Measurements from ENCODE around the gene VWA8. TPM values are rescaled to one million over a fixed set of nuclear protein-coding genes. Genes with fewer than 3 reads are reported as not detected.
"Not testable (repeated sequence)": the region's sequence is repeated elsewhere in the genome, so short reads cannot be mapped to it uniquely, and the experiment has no call there.

The VWA8 gene
- polyA plus RNA-seq, 1 donor from 2014 or later, result 3.7 TPM

GRCh38 chr13:41976476-41976875 is 15.6 kb upstream of the VWA8 start:
- peaks cover 0 to 7% (median 4%) of the 10 kb centered on the region in 3 donors for H3K4me1 Mint-ChIP-seq
- no peaks in the 10 kb centered on the region for H3K36me3 Mint-ChIP-seq
- no peaks in the 10 kb centered on the region for H3K27me3 Mint-ChIP-seq
- no peak overlapping the region for H3K4me3 Mint-ChIP-seq
- H3K9me3 Mint-ChIP-seq, result no peaks in the 10 kb centered on the region
- no peak overlapping the region for H3K27ac Mint-ChIP-seq

- no peak overlapping the region for H3K4me3 Mint-ChIP-seq
- H3K27me3 Mint-ChIP-seq, result no peaks in the 10 kb centered on the region
- no peaks in the 10 kb centered on the region for H3K9me3 Mint-ChIP-seq
- H3K27ac Mint-ChIP-seq, result no peak overlapping the region
- H3K36me3 Mint-ChIP-seq, result no peaks in the 10 kb centered on the region
- H3K4me1 Mint-ChIP-seq, result peaks cover 0 to 8% (median 4%) of the 10 kb centered on the region in 3 donors
These were observed 13.5 kb upstream of the VWA8 start for GRCh38 chr13:41974262-41974900.

DNA sequence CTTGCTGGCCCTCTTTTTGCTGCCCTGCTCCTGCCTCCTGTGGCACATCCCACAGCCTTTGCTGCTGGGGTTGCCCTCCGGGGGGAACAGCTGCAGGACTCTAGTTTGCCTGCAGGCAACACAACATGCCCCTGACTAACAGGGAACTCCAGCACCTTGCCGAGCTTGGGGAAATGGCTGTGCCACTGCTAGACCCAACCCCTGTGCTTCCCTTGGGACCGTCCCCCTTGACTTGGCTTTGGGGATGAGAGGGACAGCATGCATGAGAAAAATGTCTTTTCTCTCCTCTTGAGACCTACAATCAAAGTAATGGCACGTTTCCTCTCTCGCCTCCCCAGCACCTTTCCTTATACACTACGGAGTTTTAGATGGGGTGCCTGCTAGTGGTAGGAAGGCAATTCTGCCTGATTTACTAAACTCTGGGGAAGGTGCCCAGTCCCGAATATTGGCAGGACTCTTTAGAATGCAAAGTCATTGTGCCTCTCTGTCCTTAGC is 12.4 kb upstream of the VWA8 start:
- peaks cover 0 to 8% (median 4%) of the 10 kb centered on the region in 3 donors for H3K4me1 Mint-ChIP-seq
- H3K27ac Mint-ChIP-seq, result no peak overlapping the region
- H3K4me3 Mint-ChIP-seq, result no peak overlapping the region
- H3K27me3 Mint-ChIP-seq, result no peaks in the 10 kb centered on the region
- H3K9me3 Mint-ChIP-seq, result peaks cover 0 to 2% (median 0%) of the 10 kb centered on the region in 3 donors
- H3K36me3 Mint-ChIP-seq, result no peaks in the 10 kb centered on the region

DNA sequence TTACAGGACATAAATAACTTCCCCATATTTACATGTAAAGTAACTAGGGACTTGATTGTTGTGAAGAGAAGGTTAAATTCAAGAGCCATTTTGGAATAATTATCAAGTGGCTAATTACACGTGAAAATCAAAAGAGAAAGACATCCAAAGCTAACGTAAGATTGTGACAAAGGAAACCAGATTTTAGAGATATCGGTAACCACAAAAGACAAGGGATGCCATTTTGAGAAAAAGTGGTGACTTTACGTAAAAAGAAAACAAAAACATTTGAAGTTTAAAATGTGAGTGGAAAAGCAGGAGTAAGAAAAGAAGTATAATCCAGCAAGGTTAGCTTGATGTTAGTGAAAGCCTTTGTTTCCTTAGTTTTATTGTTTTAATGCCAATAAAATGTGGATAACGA is 10.9 kb upstream of the VWA8 start:
- H3K4me1 Mint-ChIP-seq, result peaks cover 0 to 1% (median 0%) of the 10 kb centered on the region in 3 donors
- no peaks in the 10 kb centered on the region for H3K27me3 Mint-ChIP-seq
- no peak overlapping the region for H3K4me3 Mint-ChIP-seq
- H3K27ac Mint-ChIP-seq, result no peak overlapping the region
- H3K36me3 Mint-ChIP-seq, result no peaks in the 10 kb centered on the region
- peaks cover 0 to 2% (median 0%) of the 10 kb centered on the region in 3 donors for H3K9me3 Mint-ChIP-seq

- no peak overlapping the region for H3K27ac Mint-ChIP-seq
- no peaks in the 10 kb centered on the region for H3K36me3 Mint-ChIP-seq
- peaks cover 0 to 1% (median 0%) of the 10 kb centered on the region in 3 donors for H3K4me1 Mint-ChIP-seq
These were observed 10.0 kb upstream of the VWA8 start for GRCh38 chr13:41970918-41971317.

DNA sequence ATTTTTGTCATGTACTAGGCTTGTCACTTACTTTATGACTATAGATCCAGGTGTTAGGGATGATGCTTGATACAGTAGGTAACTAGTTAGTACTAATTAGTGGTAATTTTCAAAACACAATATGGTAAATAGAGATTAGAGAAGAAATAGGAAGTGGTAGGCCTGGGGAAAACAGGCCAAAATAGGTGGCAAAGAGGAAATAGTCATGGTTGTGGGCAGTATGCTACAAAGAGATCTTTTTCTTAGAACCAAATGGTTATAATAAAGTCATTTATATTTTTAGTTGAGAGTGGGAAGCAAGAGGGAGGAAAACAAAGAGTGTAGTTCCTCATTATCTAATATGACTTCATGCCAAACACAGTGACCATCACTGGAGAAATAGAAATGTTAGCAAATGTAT is 9.1 kb upstream of the VWA8 start:
- Mint-ChIP-seq H3K9me3 (peaks cover 0 to 2% (median 0%) of the 10 kb centered on the region in 3 donors), H3K36me3 (no peaks in the 10 kb centered on the region), H3K4me1 (peaks cover 0 to 1% (median 0%) of the 10 kb centered on the region in 3 donors), H3K27ac (no peak overlapping the region), H3K27me3 (no peaks in the 10 kb centered on the region), H3K4me3 (no peak overlapping the region)

More at GRCh38 chr13:41970918-41971317, 10.0 kb upstream of the VWA8 start:
- peaks cover 0 to 2% (median 0%) of the 10 kb centered on the region in 3 donors for H3K9me3 Mint-ChIP-seq
- H3K4me3 Mint-ChIP-seq, result no peak overlapping the region
- no peaks in the 10 kb centered on the region for H3K27me3 Mint-ChIP-seq

DNA sequence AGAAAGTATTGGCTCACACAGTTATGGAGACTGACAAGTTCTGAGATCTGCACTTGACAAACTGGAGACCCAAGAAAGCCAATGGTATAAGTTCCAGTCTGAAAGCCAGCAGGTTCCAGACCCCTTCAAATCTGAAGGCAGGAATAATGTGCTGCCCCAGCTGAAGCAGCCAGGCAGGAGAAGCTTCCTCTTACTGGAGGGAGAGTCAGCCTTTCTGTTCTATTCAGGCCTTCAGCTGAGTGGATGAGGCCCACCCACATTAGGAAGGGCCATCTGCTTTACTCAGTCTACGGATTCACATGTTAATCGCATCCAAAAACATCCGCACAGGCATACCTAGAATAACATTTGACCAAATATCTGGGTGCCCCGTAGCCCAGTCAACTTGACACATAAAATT is 8.2 kb upstream of the VWA8 start:
- H3K27ac Mint-ChIP-seq, result no peak overlapping the region
- no peaks in the 10 kb centered on the region for H3K27me3 Mint-ChIP-seq
- H3K9me3 Mint-ChIP-seq, result peaks cover 0 to 2% (median 0%) of the 10 kb centered on the region in 3 donors
- no peaks in the 10 kb centered on the region for H3K36me3 Mint-ChIP-seq
- H3K4me3 Mint-ChIP-seq, result no peak overlapping the region
- H3K4me1 Mint-ChIP-seq, result peaks cover 0 to 1% (median 0%) of the 10 kb centered on the region in 3 donors

DNA sequence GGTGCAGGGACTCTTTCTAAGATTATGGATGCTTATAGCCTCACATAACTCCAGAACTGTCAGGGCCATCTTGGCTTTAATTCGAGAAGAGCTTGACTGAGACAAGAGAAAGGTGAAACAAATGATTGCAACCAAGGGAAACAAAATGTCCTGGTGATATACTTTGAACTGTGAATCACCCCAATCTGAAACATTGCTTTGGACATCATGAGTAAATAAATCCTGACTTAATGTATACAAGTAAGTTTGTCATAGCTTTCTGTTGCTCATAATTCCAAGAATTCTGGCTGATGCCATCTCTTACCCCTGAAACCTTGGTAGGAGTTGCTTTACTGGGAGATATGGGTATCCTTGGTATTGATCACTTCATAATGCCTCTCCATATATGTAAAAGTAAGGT is 5.8 kb upstream of the VWA8 start:
- Mint-ChIP-seq H3K27ac (peak overlapping the region in 1 of 3 donors; percentile 6), H3K27me3 (peaks cover 7% of the 10 kb centered on the region), H3K9me3 (peaks cover 0 to 2% (median 0%) of the 10 kb centered on the region in 3 donors), H3K4me3 (no peak overlapping the region), H3K4me1 (peaks cover 0 to 4% (median 4%) of the 10 kb centered on the region in 3 donors), H3K36me3 (no peaks in the 10 kb centered on the region)

GRCh38 chr13:41962994-41963393 is 2.1 kb upstream of the VWA8 start:
- H3K4me1 Mint-ChIP-seq, result peaks cover 12 to 24% (median 21%) of the 10 kb centered on the region in 3 donors
- peaks cover 7% of the 10 kb centered on the region for H3K27me3 Mint-ChIP-seq
- H3K4me3 Mint-ChIP-seq, result peak overlapping the region in 1 of 4 donors; percentile 86
- H3K36me3 Mint-ChIP-seq, result no peaks in the 10 kb centered on the region
- peak overlapping the region in 1 of 3 donors; percentile 11 for H3K27ac Mint-ChIP-seq
- no peaks in the 10 kb centered on the region for H3K9me3 Mint-ChIP-seq

GRCh38 chr13:41961466-41961760 is 504 bp upstream of the VWA8 start:
- Mint-ChIP-seq H3K27me3 (peaks cover 7% of the 10 kb centered on the region), H3K9me3 (no peaks in the 10 kb centered on the region), H3K4me3 (peak overlapping the region; percentile 86 to 97 (median 92)), H3K36me3 (no peaks in the 10 kb centered on the region), H3K27ac (peak overlapping the region; percentile 57 to 96 (median 83)), H3K4me1 (peaks cover 13 to 24% (median 23%) of the 10 kb centered on the region in 3 donors)

- no peaks in the 10 kb centered on the region for H3K9me3 Mint-ChIP-seq
- H3K27ac Mint-ChIP-seq, result peak overlapping the region; percentile 15 to 90 (median 61)
These were observed 685 bp downstream of the VWA8 start for GRCh38 chr13:41960211-41960636.

DNA sequence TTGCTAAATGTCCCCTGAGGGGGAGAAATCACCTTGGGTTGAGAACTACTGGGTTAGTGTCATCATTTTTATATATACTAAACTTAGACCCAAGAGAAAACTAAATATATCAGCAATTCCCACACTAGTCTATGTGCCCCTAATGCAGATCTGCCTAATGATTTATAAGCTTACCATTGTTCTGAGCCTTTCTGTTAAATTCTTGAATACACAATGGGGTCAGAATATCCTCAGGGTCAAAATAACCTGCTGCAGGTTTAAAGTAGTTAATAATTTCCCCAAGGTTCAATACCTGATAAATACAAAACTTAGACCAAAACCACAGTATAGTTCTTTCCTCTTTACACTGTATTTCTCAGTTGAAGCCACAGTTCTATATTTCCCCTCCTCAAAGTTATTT is 4.6 kb downstream of the VWA8 start:
- H3K27me3 Mint-ChIP-seq, result no peaks in the 10 kb centered on the region
- H3K4me3 Mint-ChIP-seq, result no peak overlapping the region
- H3K4me1 Mint-ChIP-seq, result peaks cover 13 to 60% (median 31%) of the 10 kb centered on the region in 3 donors
- H3K36me3 Mint-ChIP-seq, result no peaks in the 10 kb centered on the region
- H3K27ac Mint-ChIP-seq, result no peak overlapping the region
- no peaks in the 10 kb centered on the region for H3K9me3 Mint-ChIP-seq

More at GRCh38 chr13:41960211-41960636, 685 bp downstream of the VWA8 start:
- Mint-ChIP-seq H3K27me3 (peaks cover 7% of the 10 kb centered on the region), H3K36me3 (no peaks in the 10 kb centered on the region), H3K4me1 (peaks cover 14 to 35% (median 24%) of the 10 kb centered on the region in 3 donors), H3K4me3 (peak overlapping the region; percentile 86 to 97 (median 92))

GRCh38 chr13:41955605-41956004 is 5.3 kb downstream of the VWA8 start:
- peaks cover 12 to 61% (median 31%) of the 10 kb centered on the region in 3 donors for H3K4me1 Mint-ChIP-seq
- no peak overlapping the region for H3K27ac Mint-ChIP-seq
- H3K27me3 Mint-ChIP-seq, result no peaks in the 10 kb centered on the region
- no peaks in the 10 kb centered on the region for H3K9me3 Mint-ChIP-seq
- no peak overlapping the region for H3K4me3 Mint-ChIP-seq
- no peaks in the 10 kb centered on the region for H3K36me3 Mint-ChIP-seq

DNA sequence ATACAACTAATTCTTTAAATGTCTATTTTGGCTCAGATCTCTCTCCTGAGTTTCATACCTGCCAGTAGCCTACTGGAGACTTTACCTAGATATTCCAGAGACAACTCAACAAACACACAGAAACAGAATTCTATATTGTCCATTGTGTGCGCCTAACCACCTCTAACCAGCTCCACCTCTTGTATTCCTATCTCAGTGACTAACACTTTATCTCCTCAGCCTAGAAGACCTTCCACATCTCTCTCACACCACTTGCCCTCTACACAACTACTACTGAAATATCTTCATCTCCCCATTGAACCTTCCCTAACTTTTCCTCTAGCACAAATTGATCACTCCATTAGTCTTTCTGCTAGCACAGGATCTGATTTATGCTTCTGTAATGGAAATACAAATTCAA is 6.7 kb downstream of the VWA8 start:
- H3K9me3 Mint-ChIP-seq, result no peaks in the 10 kb centered on the region
- no peak overlapping the region for H3K4me3 Mint-ChIP-seq
- no peaks in the 10 kb centered on the region for H3K27me3 Mint-ChIP-seq
- H3K36me3 Mint-ChIP-seq, result peaks cover 3% of the 10 kb centered on the region
- H3K4me1 Mint-ChIP-seq, result peaks cover 8 to 51% (median 21%) of the 10 kb centered on the region in 3 donors
- peak overlapping the region in 1 of 3 donors; percentile 16 for H3K27ac Mint-ChIP-seq

- Mint-ChIP-seq H3K4me3 (no peak overlapping the region), H3K27ac (peak overlapping the region in 1 of 3 donors; percentile 42), H3K36me3 (peaks cover 8% of the 10 kb centered on the region), H3K4me1 (peaks cover 9 to 38% (median 13%) of the 10 kb centered on the region in 3 donors), H3K27me3 (no peaks in the 10 kb centered on the region), H3K9me3 (no peaks in the 10 kb centered on the region)
These were observed 8.2 kb downstream of the VWA8 start for GRCh38 chr13:41952749-41953148.

GRCh38 chr13:41949104-41949503 is 11.8 kb downstream of the VWA8 start:
- not testable (repeated sequence) for H3K4me3 Mint-ChIP-seq, H3K27me3 Mint-ChIP-seq, H3K27ac Mint-ChIP-seq
- Mint-ChIP-seq H3K9me3 (peaks cover 0 to 16% (median 0%) of the 10 kb centered on the region in 3 donors), H3K36me3 (peaks cover 22% of the 10 kb centered on the region), H3K4me1 (peaks cover 9 to 21% (median 10%) of the 10 kb centered on the region in 3 donors)

Measured in IgD-negative memory B cell (primary cell).